Measurements from ENCODE around the gene PLA2G1B. TPM values are rescaled to one million over a fixed set of nuclear protein-coding genes. Genes with fewer than 3 reads are reported as not detected.

Gene PLA2G1B
- total and polyA plus RNA-seq, 11 donors, result 0.93 to 2.0 (median 1.5) TPM; not detected in 7

DNA sequence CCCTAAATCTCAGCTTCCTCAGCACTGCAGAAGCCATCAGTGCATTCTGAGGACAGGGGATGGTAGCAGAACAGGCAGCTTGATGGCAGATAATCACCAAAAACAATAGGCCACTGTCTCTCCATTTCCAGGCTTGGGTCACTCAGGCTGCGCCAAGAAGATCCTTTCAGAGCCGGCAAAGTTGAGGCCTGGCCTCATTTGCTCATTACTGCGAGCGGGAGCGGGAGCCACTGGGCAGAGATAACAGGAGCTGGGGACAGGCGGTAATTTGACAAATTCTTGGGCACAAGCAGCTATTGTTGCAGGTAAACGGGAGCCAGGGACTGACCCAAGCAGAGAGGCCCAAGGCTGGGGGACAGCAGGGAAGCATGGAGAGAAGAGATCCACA lies 39.3 kb upstream of the PLA2G1B start:
- intact Hi-C loops (cut with DNase I), result no loop called here
- no peak for ATAC-seq
- peaks cover 0 to 56% (median 15%) of the 10 kb centered on the region in 9 donors for H3K27me3 ChIP-seq
- 52 to 69% (median 57%) methylated on average over 7 of the region's 7 CpGs for WGBS, 4 donors
- no peaks in the 10 kb centered on the region for H3K9me3 ChIP-seq
- H3K4me3 ChIP-seq, result no peak overlapping the region
- DNase-seq, result no peak
- no peak for TF ChIP-seq POLR2A (IDR thresholded peaks at IDR 0.05)
- TF ChIP-seq, protein P1, sequence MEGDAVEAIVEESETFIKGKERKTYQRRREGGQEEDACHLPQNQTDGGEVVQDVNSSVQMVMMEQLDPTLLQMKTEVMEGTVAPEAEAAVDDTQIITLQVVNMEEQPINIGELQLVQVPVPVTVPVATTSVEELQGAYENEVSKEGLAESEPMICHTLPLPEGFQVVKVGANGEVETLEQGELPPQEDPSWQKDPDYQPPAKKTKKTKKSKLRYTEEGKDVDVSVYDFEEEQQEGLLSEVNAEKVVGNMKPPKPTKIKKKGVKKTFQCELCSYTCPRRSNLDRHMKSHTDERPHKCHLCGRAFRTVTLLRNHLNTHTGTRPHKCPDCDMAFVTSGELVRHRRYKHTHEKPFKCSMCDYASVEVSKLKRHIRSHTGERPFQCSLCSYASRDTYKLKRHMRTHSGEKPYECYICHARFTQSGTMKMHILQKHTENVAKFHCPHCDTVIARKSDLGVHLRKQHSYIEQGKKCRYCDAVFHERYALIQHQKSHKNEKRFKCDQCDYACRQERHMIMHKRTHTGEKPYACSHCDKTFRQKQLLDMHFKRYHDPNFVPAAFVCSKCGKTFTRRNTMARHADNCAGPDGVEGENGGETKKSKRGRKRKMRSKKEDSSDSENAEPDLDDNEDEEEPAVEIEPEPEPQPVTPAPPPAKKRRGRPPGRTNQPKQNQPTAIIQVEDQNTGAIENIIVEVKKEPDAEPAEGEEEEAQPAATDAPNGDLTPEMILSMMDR (IDR thresholded peaks at IDR 0.05), result no peak
- no peaks in the 10 kb centered on the region for H3K36me3 ChIP-seq
- H3K27ac ChIP-seq, result peak overlapping the region in 1 of 12 donors; percentile 75
- peaks cover 0 to 27% (median 3%) of the 10 kb centered on the region in 12 donors for H3K4me1 ChIP-seq

DNA sequence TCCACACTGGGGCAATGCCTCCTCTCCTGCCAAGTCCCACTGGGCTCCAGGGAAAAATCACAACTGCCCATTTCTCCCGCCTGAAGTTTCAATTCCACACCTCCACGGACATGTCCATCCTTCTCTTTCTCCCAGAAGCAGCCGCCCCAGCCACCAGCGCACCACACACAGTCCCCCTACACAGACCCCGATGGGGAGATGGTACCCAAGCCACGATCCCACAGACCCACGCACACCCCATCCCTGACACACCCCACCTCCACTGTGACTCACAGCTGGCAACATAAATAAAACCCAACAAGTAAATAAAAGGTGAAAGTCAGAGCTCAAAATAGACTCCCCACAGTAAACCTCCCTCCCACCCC lies 38.7 kb upstream of the PLA2G1B start:
- Histone ChIP-seq H3K36me3 (no peaks in the 10 kb centered on the region), H3K27ac (no peak overlapping the region), H3K9me3 (no peaks in the 10 kb centered on the region), H3K4me3 (no peak overlapping the region), H3K4me1 (peaks cover 0 to 32% (median 5%) of the 10 kb centered on the region in 12 donors), H3K27me3 (peaks cover 0 to 57% (median 16%) of the 10 kb centered on the region in 9 donors)
- peak in 1 of 4 donors; percentile 12 for ATAC-seq
- WGBS, 4 donors, result 77 to 86% (median 83%) methylated on average over 7 of the region's 7 CpGs
- TF ChIP-seq, protein P1 (IDR thresholded peaks at IDR 0.05), result no peak
- TF ChIP-seq POLR2A (IDR thresholded peaks at IDR 0.05), result no peak
- DNase-seq, result no peak
- intact Hi-C loops (cut with DNase I), result no loop called here

DNA sequence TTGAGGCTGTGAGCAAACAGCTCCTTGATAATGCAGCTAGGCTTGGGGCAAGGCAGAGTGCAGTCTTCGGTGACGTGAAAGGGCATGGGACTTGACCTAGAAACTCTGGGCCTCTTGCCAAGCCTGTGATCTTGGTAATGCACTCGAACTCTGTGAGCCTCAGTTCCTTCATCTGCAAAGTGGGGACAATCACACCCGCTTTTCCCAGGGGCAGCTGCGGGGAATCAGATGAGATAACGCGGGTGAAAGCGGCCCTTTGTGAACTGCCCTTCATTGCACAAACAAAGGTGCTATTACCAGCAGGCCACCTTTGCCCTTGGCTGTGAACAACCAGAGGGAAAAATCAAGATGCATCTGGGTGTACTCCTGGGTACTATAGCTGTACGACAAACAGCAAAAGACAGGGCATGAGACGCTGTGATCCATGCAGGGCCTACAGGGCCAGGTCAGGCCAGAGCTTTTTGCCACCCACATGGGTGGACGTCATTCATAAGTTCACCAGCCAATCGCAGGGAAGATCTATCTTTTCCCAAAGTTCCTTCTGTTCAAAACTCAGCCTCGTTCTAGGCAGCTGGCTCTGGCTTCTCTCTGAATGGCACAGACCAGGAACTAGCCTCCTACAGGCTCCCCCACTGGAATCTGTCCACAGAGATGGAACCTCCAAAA lies 38.2 kb upstream of the PLA2G1B start:
- Histone ChIP-seq H3K4me3 (no peak overlapping the region), H3K27ac (no peak overlapping the region), H3K4me1 (peaks cover 0 to 33% (median 6%) of the 10 kb centered on the region in 12 donors), H3K36me3 (no peaks in the 10 kb centered on the region), H3K27me3 (peaks cover 0 to 57% (median 14%) of the 10 kb centered on the region in 9 donors), H3K9me3 (no peaks in the 10 kb centered on the region)
- DNase-seq, result no peak
- ATAC-seq, result peak in 1 of 4 donors; percentile 9
- TF ChIP-seq, protein P1 (IDR thresholded peaks at IDR 0.05), result no peak
- TF ChIP-seq POLR2A (IDR thresholded peaks at IDR 0.05), result no peak
- WGBS, 4 donors, result 61 to 72% (median 68%) methylated on average over 12 to 13 of the region's 13 CpGs
- intact Hi-C loops (cut with DNase I), result no loop called here

DNA sequence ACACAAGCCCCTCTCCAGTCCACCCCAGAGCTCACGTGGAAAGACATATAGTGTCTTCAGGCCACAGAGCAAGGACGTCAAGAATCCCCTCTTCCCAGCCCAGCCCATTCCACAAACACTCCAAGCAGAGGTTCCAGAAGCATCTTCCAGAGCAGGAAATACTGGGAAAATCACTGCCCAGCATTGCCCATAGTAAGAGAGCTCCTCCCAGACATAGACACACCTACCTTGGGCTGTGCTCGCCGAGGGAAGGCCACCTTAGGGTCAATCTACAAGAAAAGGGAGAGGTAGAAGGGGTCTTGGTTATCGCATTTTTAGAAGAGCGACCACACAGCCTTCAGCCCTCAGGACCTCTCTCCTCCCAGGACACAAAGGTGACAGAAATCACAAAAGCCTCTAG lies 36.9 kb upstream of the PLA2G1B start:
- Histone ChIP-seq H3K27ac (no peak overlapping the region), H3K9me3 (no peaks in the 10 kb centered on the region), H3K4me1 (peaks cover 0 to 29% (median 6%) of the 10 kb centered on the region in 12 donors), H3K36me3 (no peaks in the 10 kb centered on the region), H3K4me3 (no peak overlapping the region), H3K27me3 (peaks cover 0 to 49% (median 6%) of the 10 kb centered on the region in 9 donors)
- WGBS, 4 donors, result 72 to 83% (median 83%) methylated on average over 6 of the region's 6 CpGs
- TF ChIP-seq, protein P1 (IDR thresholded peaks at IDR 0.05), result no peak
- no peak for TF ChIP-seq POLR2A (IDR thresholded peaks at IDR 0.05)
- intact Hi-C loops (cut with DNase I), result no loop called here
- DNase-seq (no peak), ATAC-seq (no peak)

All from heart left ventricle (tissue), 16 donors.